ENCODE measurements around the gene SHMT2.

SHMT2 gene

GRCh38 chr12:57213763-57214397 is 15.6 kb upstream of the SHMT2 start:
- DNase-seq, result peak in 3 of 56 donors; percentile 4 to 12 (median 5)

DNA sequence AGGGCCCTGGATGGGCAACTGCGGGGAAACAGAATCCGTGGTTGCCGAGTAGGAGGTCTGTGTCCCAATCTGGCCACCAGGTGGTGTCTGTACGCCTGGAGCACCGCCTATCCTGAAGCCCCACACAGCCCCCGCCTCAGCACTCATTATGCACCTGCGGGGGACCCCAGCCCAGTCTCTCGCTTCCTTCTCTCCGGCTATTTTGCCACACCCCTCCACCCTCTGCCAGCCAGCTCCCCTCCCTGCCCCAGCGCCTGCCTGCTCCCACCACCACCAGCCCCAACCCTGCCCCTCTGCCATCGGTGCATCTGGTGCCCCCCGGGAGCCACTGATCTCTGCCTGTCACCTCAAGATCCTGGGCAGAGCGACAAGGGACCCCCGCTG is 15.1 kb upstream of the SHMT2 start:
- DNase-seq, result peak in 30 of 56 donors; percentile 5 to 69 (median 18)

DNA sequence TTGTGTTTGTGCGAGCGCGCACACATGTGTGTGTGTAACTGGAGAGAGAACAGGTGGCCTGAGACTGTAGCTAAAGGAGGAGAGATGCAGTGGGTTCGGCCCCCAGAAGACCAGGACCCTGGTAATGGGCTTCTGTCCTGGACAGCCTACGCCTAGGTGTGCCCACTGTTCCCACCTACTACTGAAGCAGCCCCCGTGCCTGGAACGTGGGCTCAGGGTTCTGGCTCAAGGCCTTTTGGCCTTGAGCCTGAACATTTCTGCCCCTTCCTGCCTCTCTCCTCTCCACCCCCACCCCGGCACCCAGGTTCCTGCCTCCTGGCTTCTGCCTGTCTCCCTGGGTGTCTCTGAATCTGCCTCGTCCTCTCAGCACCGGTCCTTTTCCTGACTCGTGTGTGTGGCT is 14.4 kb upstream of the SHMT2 start:
- no peak for DNase-seq

- DNase-seq, result no peak
Measured at GRCh38 chr12:57215668-57216013, 13.9 kb upstream of the SHMT2 start.

DNA sequence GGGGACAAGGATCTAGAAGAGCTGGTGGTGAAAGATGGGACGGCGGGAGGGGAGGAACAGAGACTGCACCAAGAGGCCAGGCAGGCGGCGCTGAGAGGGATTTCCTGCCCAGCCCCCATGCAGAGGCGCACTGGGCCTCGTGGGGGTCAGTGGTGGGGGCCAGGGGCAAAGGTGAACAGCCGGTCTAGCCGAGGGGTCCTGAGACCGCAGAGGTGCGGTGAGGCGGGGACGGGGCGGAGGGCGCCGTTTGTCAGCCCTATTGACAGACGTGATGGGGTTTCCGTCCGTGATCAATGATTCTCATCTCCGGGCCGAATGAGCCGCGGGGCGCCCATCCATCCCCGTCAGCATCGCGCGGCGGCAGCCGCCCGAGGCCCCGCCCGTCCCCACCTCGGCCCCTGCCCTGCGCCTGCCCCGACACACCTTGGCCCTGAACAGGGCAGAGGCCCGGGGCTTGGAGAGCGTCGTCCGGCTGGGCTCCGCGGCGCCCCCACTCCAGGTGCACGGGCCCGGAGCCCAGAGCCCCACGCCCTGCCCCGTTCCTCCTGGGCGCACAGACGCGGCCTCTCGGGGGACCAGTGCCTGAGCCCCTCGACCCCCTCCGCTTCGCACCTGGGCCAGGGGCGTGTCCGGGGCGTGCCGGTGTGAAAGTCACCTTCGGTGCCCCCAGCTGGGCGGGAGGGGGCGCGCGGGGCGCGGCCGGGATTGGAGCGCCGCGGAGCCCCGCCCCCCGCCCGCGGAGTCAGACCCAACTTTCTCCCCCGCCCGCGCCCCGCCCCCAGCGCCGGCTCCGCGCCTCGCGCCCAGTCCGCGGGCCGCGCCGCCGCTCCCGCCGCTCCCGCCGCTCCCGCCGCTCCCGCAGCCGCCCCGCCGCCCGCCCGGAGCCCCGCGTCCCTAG is 13.2 kb upstream of the SHMT2 start, which contains the start of gene NXPH4:
Gene NXPH4, plus strand, starts transcription at position 781 of the 898 bp plus-strand sequence. CDS start 176 bp downstream, outside the sequence.
- DNase-seq, result peak in 1 of 56 donors; percentile 36

- DNase-seq, result no peak
Measured at GRCh38 chr12:57216921-57217879, 12.3 kb upstream of the SHMT2 start.

GRCh38 chr12:57218030-57218853 is 11.3 kb upstream of the SHMT2 start:
- DNase-seq, result no peak

- DNase-seq, result no peak
Measured at GRCh38 chr12:57219205-57219992, 10.1 kb upstream of the SHMT2 start.

GRCh38 chr12:57219993-57220754 is 9.3 kb upstream of the SHMT2 start:
- no peak for DNase-seq

- no peak for DNase-seq
Measured at GRCh38 chr12:57220770-57221168, 8.7 kb upstream of the SHMT2 start.

- DNase-seq, result no peak
Measured at GRCh38 chr12:57221169-57221917, 8.2 kb upstream of the SHMT2 start.

DNA sequence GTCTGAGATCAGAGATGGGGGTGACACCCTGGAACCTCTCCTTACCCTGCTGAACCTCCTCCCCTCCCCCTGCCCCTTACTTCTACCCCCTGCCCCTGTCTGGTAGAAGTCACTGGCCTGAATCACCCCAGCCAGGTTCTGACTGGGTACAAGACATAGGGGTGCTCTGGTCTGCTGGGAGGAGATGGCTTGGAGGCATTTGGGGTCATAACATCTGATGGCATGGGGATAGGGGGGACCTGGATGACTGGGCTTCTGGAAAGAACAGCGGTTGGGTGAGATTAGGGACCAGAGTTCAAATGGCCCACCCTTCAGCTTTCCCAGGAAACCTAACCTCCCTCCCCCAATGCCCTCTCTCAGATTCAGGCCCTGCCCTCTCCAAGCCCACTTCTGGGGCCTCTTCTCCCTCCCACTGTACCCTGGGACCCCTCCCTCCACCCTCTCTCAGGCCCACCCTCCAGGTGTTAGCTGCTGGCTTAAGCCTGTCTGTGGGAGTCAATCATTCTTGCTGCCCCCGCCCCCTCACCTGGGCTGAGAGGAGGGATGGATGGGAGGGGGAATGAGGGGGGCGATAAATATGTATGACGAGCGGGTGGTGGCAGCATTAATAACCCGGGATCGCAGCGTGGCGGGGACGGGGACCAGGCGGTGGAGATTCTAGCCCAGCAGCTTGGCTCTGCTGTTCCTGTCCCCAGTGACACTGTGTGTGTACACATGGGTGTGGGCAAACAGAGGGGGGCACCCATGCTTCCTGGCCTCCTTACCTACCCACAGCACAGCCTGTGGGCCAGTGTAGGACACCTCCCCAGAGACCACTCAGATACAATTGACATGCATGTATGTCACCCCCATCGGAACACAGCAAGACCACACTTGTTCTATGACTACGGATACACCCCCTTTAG is 7.0 kb upstream of the SHMT2 start:
- no peak for DNase-seq

- no peak for DNase-seq
Measured at GRCh38 chr12:57223191-57224165, 6.0 kb upstream of the SHMT2 start.

- DNase-seq, result no peak
Measured at GRCh38 chr12:57224278-57224972, 5.1 kb upstream of the SHMT2 start.

All from nucleus accumbens (tissue), 56 donors.